HG03039 (cell line): ENCODE results near the gene TOR2A.

Experiments used
- ATAC-seq: cut with Tn5 transposase; IDR thresholded peaks from one replicate; pipeline ENCODE4 v1.9.1; 2021; ENCODE audit warnings: mild to moderate bottlenecking, moderate library complexity; ENCODE audit not compliant: unreplicated experiment

The TOR2A gene

DNA sequence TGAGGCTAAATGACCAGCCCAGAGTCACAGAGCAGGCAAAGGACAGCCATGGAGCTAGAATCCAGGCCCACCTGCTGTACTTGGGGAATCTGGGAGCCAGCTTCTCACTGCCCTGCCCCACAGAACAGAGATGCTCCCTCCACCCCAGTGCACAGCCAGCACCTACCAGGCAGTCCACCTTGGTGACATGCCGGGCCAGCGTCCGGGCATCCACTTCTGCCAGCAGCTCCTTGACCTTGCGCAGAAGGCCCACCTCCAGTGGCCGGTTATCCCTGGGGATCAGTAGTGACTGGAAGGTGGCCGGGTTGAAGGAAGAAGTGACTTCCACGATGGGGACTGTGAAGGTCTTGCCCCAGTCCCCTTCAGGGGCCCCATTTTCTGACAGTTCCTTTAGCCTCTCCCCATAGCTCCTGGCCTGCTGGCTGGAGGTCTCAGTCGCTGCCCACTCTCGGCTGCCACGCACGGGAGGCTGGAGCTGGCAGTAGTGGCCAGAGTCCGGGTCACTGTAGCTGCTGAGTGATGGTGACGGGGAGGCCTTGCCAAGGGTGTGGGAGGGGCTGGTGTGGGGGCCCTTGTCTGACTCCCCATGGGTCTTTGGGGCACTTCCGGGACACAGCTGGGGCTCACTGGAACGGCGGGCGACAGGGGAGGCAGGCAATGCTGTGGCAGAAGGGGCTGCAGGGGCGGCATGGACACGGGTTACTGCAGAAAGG, 9.5 kb upstream of the TOR2A start:
- ATAC-seq: no peak

DNA sequence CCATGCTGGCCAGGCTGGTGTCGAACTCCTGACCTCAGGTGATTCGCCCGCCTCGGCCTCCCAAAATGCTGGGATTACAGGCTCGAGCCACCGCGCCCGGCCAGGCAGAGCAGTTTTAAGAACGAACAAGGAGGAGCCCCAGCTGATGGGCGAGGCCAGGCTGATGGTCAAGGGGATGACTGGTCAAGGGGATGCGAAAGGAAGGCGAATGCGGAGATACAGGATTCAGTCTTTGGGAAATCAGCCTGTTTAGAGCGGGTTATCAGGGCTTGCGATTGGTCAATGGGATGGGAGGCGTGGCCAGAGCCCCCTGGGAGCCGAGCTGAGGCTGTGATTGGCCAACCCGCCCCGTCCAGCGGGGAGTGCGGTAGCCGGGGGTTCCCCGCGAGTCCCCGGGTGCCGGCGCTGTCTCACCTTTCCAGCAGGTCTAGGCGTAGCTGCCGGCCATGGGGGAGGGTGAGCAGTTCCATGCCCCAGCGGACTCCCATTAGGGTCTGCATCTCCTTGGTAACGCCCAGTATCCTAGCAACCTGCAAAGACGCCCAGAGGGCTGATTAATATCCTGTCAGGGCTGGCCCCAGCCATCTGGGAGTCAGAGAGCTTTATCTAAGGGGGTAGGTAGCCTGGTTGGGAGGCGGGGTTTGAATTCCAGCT, 7.5 kb upstream of the TOR2A start:
- no peak for ATAC-seq

GRCh38 chr9:127741831-127742434, 6.8 kb upstream of the TOR2A start:
- ATAC-seq: no peak

- no peak for ATAC-seq
These were observed 4.7 kb upstream of the TOR2A start for GRCh38 chr9:127739614-127740330.

DNA sequence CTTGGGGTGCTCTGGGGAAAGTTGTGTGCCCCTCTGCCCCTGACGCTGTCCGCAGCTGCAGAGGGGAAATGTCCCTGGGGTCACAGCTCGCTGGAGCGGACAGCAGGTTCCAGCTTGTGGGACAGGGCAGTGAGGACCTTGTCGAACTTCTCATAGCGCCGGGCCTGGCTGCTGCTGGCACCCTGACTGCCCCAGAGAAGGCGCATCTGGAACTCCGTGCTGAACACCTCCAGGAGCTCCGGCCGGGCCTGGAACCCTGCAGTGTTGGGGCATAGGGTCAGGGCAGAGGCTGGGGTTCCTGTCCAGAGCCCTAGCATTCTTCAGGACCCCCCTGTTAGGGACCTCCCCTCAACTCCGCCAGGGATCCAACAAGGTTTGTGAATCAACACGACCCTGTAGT, 3.6 kb upstream of the TOR2A start:
- no peak for ATAC-seq

GRCh38 chr9:127735530-127736185, 564 bp upstream of the TOR2A start:
- ATAC-seq: no peak

GRCh38 chr9:127734247-127734746, 797 bp downstream of the TOR2A start:
- ATAC-seq: no peak

DNA sequence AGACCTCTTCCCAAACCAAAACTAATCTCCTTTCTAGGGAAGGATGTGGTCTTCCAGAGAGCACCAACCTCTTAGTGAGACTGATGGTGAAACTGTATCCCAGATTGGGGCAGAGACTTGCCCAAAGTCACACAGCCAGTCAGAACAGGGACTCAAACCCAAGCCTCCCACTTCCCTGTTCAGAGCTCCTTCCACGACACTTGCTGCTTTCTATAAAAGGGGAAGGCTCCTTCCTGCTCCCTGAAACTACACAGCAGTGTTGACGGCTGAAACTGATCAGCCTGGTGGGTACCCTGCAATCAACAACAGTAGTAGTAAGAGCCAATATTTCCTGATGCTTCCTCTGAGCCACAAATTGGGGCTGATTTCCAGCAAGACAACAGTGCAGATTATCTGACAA, 1.5 kb downstream of the TOR2A start:
- no peak for ATAC-seq

GRCh38 chr9:127732444-127732843, 2.6 kb downstream of the TOR2A start:
- ATAC-seq: no peak

GRCh38 chr9:127731938-127732337, 3.2 kb downstream of the TOR2A start:
- ATAC-seq: no peak

DNA sequence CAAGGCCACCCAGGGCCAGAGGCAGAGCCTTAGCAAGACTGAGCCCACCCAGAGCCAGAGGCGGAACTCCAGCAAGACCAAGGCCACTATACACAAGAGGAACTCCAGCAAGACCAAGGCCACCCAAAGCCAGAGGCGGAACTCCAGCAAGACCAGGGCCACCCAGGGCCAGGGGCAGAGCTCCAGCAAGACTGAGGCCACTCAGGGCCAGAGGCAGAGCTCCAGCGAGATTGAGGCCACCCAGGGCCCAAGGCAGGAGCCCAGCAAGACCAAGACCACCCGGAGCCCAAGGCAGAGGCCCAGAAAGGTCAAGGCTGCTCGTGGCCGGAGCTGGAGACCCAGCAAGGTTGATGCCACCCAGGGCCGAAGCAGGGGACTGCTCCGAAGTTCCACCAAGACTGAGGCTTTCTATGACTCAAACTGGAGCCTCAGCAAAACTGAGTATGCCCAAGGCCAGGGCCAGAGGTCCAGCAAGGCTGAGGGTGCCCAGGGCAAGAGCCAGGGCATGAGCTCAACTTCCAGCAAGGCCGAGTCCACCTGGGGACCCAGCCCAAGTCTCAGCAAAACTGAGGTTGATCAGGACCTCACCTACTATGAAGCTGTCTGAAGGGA, 4.2 kb downstream of the TOR2A start:
- no peak for ATAC-seq

DNA sequence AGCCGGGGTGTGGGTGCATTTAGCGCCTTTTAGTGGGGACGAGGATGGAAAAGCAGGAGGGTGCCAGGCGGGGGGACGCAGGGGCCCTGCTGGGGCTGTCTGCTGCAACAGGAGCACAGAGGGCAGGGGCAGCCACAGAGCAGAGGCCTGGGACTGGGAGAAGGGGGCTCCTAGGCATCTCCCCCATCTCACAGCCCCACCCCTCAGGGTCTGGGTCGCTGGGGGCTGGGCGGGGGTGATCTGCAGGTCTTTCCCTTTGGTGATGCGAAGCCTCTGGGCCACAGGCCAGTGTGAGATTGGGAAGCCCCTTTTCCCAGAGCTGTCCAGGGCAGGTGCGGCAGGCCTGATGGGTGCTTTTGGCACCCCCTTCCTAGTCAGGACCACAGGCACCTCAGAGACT, 4.8 kb downstream of the TOR2A start:
- ATAC-seq: no peak

- ATAC-seq: no peak
These were observed 5.4 kb downstream of the TOR2A start for GRCh38 chr9:127729522-127730256.

DNA sequence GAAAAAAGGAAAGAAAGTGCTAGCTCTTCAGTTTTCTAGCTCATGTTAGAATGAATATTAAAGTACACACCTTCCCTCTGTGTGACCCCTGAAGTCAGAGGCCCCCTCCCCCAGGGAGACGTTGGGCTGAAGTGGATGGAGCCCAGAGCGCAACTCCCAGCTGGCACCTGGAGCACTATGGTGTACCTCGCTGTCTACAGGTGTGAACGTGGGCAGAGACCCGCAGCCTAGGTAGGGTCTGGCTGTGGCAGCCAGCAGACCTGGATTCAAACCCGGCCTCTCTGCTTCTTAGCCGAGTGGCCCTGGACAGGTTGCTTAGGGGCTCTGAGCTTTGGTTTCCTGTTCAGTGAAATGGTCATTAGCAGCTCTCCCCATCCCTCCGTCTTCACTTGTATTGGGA, 6.3 kb downstream of the TOR2A start:
- no peak for ATAC-seq

DNA sequence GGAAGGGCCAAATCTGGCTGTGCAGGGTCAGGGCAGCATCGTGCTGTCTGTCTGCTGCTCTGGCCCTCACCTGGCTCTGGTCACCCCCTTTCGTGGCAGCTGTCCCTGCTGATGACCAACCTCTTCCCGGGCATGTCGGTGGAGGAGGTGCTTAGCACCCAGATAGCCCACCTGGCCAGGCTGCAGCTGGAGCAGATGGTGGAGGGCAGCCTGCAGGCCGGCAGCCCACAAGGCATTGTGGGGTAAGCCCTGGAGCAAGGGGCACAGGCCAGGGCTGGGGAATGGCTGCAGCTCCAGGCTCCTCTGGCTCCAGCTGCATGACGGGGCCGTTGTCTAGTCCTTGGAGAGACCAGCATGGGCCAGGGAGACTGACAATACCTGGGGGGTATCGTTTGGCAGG, 8.2 kb downstream of the TOR2A start:
- ATAC-seq: no peak

- ATAC-seq: no peak
These were observed 11.1 kb downstream of the TOR2A start for GRCh38 chr9:127724012-127724411.

DNA sequence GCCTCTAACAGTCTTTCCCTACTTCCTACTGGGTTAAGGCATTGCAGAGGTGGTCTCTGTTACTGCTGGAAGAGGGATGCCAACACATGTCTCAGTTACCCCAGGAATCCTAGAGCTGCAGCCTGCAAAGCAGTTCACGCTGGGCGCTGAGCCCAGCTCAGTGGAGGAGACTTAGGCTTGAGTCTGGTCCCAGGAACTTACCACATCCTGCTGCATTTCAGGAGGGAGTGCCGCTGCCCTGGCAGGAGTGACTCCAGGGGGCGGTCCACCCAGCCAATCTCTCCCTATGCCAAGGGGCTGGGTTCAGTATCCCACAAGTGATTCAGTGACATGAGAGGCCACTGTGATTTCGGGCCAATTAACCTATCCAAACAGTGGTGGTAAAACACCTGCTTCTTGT, 11.7 kb downstream of the TOR2A start:
- no peak for ATAC-seq

DNA sequence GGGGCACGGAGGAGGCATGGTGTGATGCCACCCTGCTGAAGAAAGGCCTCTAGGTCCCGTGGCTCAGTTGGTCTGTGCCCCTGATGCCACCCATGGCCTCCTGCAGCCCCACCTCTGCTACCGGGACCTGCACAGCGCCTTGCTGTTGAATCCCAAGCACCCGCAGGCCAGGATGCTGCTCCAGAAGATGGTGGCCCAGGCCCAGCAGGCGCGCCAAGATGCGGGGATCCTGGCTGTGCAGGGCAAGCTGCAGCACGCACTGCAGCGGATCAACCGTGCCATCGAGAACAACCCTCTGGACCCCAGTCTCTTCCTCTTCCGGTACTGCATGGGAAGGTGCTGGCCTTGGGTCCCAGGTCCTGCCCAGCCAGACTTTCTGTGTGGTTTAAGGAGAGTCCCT, 12.1 kb downstream of the TOR2A start:
- no peak for ATAC-seq

DNA sequence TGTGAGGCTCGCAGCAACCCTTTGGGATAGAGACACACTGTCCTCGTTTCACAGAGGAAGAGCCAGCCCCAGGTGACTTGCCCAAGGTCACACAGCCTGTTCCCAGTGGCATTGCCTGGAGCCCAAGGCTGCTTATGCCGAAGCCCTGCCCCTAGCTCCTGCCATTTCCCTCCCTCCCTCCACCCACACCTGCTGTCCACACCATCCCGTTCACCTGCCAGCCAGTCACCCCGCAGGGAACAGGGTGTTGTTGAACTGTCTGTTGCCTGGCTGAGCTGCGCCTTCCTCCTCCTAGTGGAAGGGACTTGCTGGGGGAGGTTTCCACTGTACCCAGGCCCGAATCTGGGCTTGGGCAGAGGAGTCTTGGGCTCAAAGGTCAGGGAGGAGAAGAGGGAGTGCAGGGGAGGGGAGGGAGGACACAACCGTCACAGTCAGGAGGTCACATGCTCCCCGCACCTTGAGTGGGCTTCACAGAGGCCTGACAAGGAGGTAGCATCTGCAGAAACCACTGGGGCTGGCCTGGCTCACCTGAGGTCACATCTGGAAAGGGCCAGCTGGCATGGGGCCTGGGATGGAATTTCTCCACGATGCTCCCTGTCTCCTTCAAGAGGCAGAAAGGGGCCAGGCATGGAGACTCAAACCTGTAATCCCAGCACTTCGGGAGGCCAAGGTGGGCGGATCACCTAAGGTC, 12.9 kb downstream of the TOR2A start:
- ATAC-seq: no peak
